GM19023 (cell line): ENCODE data around the gene GABBR1.

Experiments
- ATAC-seq: cut with Tn5 transposase; IDR thresholded peaks from one replicate; pipeline ENCODE4 v1.9.1; 2021; ENCODE audit warnings: mild to moderate bottlenecking, moderate library complexity; ENCODE audit not compliant: unreplicated experiment

GABBR1 gene

GRCh38 chr6:29655658-29656057 lies 22.7 kb upstream of the GABBR1 start:
- no peak for ATAC-seq

- ATAC-seq, result no peak
Measured at GRCh38 chr6:29653452-29654038, 20.6 kb upstream of the GABBR1 start.

- ATAC-seq, result no peak
Measured at GRCh38 chr6:29652198-29652584, 19.2 kb upstream of the GABBR1 start.

GRCh38 chr6:29651413-29652197 lies 18.6 kb upstream of the GABBR1 start:
- no peak for ATAC-seq

- ATAC-seq, result peak; percentile 93
Measured at GRCh38 chr6:29649701-29650673, 17.0 kb upstream of the GABBR1 start.

GRCh38 chr6:29647927-29648642 lies 15.1 kb upstream of the GABBR1 start:
- ATAC-seq, result no peak

GRCh38 chr6:29641430-29642148 lies 8.6 kb upstream of the GABBR1 start:
- no peak for ATAC-seq

GRCh38 chr6:29637247-29637646 lies 4.3 kb upstream of the GABBR1 start:
- no peak for ATAC-seq

- ATAC-seq, result no peak
Measured at GRCh38 chr6:29633534-29633905, 537 bp upstream of the GABBR1 start.

GRCh38 chr6:29631860-29632731 lies 887 bp downstream of the GABBR1 start:
- ATAC-seq, result peak; percentile 34

- ATAC-seq, result no peak
Measured at GRCh38 chr6:29631209-29631810, 1.7 kb downstream of the GABBR1 start.

GRCh38 chr6:29630315-29630714 lies 2.7 kb downstream of the GABBR1 start:
- ATAC-seq, result no peak

GRCh38 chr6:29629571-29629970 lies 3.4 kb downstream of the GABBR1 start:
- no peak for ATAC-seq

- ATAC-seq, result no peak
Measured at GRCh38 chr6:29628419-29629281, 4.3 kb downstream of the GABBR1 start.

- no peak for ATAC-seq
Measured at GRCh38 chr6:29627755-29628418, 5.1 kb downstream of the GABBR1 start.

GRCh38 chr6:29626948-29627754 lies 5.8 kb downstream of the GABBR1 start:
- no peak for ATAC-seq
